ENCODE results near the gene C1orf56. TPM values are rescaled to one million over a fixed set of nuclear protein-coding genes. Genes with fewer than 3 reads are reported as not detected.

C1orf56 gene
- total and polyA plus RNA-seq, 4 donors, result 1.5 to 11.2 (median 3.3) TPM

GRCh38 chr1:151054971-151055547 is 7.5 kb downstream of the C1orf56 start:
- DNase-seq (ENCODE audit: low spot score), result no peak
- no peak overlapping the region for H3K9ac ChIP-seq (ENCODE audit: low read depth in 1 of 2, low read length in 2 of 2)

GRCh38 chr1:151055581-151055980 is 8.0 kb downstream of the C1orf56 start:
- no peak for DNase-seq (ENCODE audit: low spot score)
- peaks cover 4 to 45% (median 40%) of the 10 kb centered on the region in 4 donors for H3K36me3 ChIP-seq (ENCODE audit: control insufficient read depth in 4 of 4, insufficient read depth in 3 of 4, low read depth in 1 of 4, low read length in 3 of 4)
- peaks cover 3 to 40% (median 29%) of the 10 kb centered on the region in 4 donors for H3K4me1 ChIP-seq (ENCODE audit: control insufficient read depth in 4 of 4, insufficient read depth in 4 of 4, low read length in 3 of 4)
- WGBS, result 47% methylated on average over 2 of the region's 2 CpGs
- H3K9ac ChIP-seq (ENCODE audit: low read depth in 1 of 2, low read length in 2 of 2), result peak overlapping the region in 1 of 2 donors; percentile 60
- no peaks in the 10 kb centered on the region for H3K27me3 ChIP-seq (ENCODE audit: control insufficient read depth in 4 of 4, insufficient read depth in 4 of 4, low read length in 3 of 4)
- H3K27ac ChIP-seq (ENCODE audit: low read depth in 1 of 2, low read length in 2 of 2), result peak overlapping the region in 1 of 2 donors; percentile 36
- H3K4me3 ChIP-seq (ENCODE audit: low read depth in 1 of 3, low read length in 3 of 3), result no peak overlapping the region
- TF ChIP-seq HNF4A (conservative IDR thresholded peaks at IDR 0.05), result no peak
- no peaks in the 10 kb centered on the region for H3K9me3 ChIP-seq (ENCODE audit: control insufficient read depth in 4 of 4, low read length in 3 of 4)

More at GRCh38 chr1:151054971-151055547, 7.5 kb downstream of the C1orf56 start:
- no peak overlapping the region for H3K27ac ChIP-seq (ENCODE audit: low read depth in 1 of 2, low read length in 2 of 2)
- no peak overlapping the region for H3K4me3 ChIP-seq (ENCODE audit: low read depth in 1 of 3, low read length in 3 of 3)
- H3K36me3 ChIP-seq (ENCODE audit: control insufficient read depth in 4 of 4, insufficient read depth in 3 of 4, low read depth in 1 of 4, low read length in 3 of 4), result peaks cover 4 to 45% (median 40%) of the 10 kb centered on the region in 4 donors
- TF ChIP-seq YY1 (IDR thresholded peaks at IDR 0.05) (no peak), HNF4A (conservative IDR thresholded peaks at IDR 0.05) (peak; percentile 53 to 73), REST (IDR thresholded peaks at IDR 0.05) (no peak), FOXA2 (IDR thresholded peaks at IDR 0.05) (no peak), NR2F2 (IDR thresholded peaks at IDR 0.05) (no peak), RXRA (IDR thresholded peaks at IDR 0.05) (peak in 1 of 2 donors; percentile 41), TAF1 (conservative IDR thresholded peaks at IDR 0.05) (no peak), GABPA (IDR thresholded peaks at IDR 0.05 in 1 of 2, conservative IDR thresholded peaks at IDR 0.05 in 1 of 2) (no peak)
- WGBS, result 91% methylated on average over 4 of the region's 4 CpGs
- peaks cover 3 to 35% (median 24%) of the 10 kb centered on the region in 4 donors for H3K4me1 ChIP-seq (ENCODE audit: control insufficient read depth in 4 of 4, insufficient read depth in 4 of 4, low read length in 3 of 4)
- H3K9me3 ChIP-seq (ENCODE audit: control insufficient read depth in 4 of 4, low read length in 3 of 4), result no peaks in the 10 kb centered on the region
- H3K27me3 ChIP-seq (ENCODE audit: control insufficient read depth in 4 of 4, insufficient read depth in 4 of 4, low read length in 3 of 4), result no peaks in the 10 kb centered on the region

GRCh38 chr1:151056149-151056548 is 8.6 kb downstream of the C1orf56 start:
- peaks cover 3 to 43% (median 31%) of the 10 kb centered on the region in 4 donors for H3K4me1 ChIP-seq (ENCODE audit: control insufficient read depth in 4 of 4, insufficient read depth in 4 of 4, low read length in 3 of 4)
- H3K27ac ChIP-seq (ENCODE audit: low read depth in 1 of 2, low read length in 2 of 2), result peak overlapping the region; percentile 36 to 94
- H3K9me3 ChIP-seq (ENCODE audit: control insufficient read depth in 4 of 4, low read length in 3 of 4), result no peaks in the 10 kb centered on the region
- no peaks in the 10 kb centered on the region for H3K27me3 ChIP-seq (ENCODE audit: control insufficient read depth in 4 of 4, insufficient read depth in 4 of 4, low read length in 3 of 4)
- DNase-seq (ENCODE audit: low spot score), result no peak
- peaks cover 4 to 45% (median 40%) of the 10 kb centered on the region in 4 donors for H3K36me3 ChIP-seq (ENCODE audit: control insufficient read depth in 4 of 4, insufficient read depth in 3 of 4, low read depth in 1 of 4, low read length in 3 of 4)
- no peak overlapping the region for H3K4me3 ChIP-seq (ENCODE audit: low read depth in 1 of 3, low read length in 3 of 3)
- WGBS, result 78% methylated on average over 2 of the region's 2 CpGs
- peak overlapping the region; percentile 3 to 60 for H3K9ac ChIP-seq (ENCODE audit: low read depth in 1 of 2, low read length in 2 of 2)
- TF ChIP-seq SP1 (IDR thresholded peaks at IDR 0.05), result no peak
- no peak for TF ChIP-seq ATF3 (IDR thresholded peaks at IDR 0.05)
- no peak for TF ChIP-seq EGR1 (IDR thresholded peaks at IDR 0.05; ENCODE audit: low read depth in 2 of 2)
- TF ChIP-seq YY1 (IDR thresholded peaks at IDR 0.05), result no peak
- no peak for TF ChIP-seq RXRA (IDR thresholded peaks at IDR 0.05)
- TF ChIP-seq REST (IDR thresholded peaks at IDR 0.05), result no peak
- no peak for TF ChIP-seq CTCF (IDR thresholded peaks at IDR 0.05; ENCODE audit: low read depth, low read length, missing input control)
- TF ChIP-seq HNF4G (IDR thresholded peaks at IDR 0.05), result no peak
- TF ChIP-seq GABPA (IDR thresholded peaks at IDR 0.05 in 1 of 2, conservative IDR thresholded peaks at IDR 0.05 in 1 of 2), result no peak
- TF ChIP-seq HNF4A (conservative IDR thresholded peaks at IDR 0.05), result no peak
- TF ChIP-seq TAF1 (conservative IDR thresholded peaks at IDR 0.05), result no peak
- no peak for TF ChIP-seq NR2F2 (IDR thresholded peaks at IDR 0.05)
- no peak for TF ChIP-seq FOXA1 (IDR thresholded peaks at IDR 0.05)
- TF ChIP-seq JUND (IDR thresholded peaks at IDR 0.05), result no peak
